Effector memory CD8-positive, alpha-beta T cell (primary cell): ENCODE measurements around the gene VTN.

ENCODE experiments used
- ATAC-seq: fragments of 150-1000 bp; cut with Tn5 transposase; replicated peaks from 2 replicates; pipeline ENCODE4 v1.10.0; 2021; ENCODE audit warnings: mild to moderate bottlenecking, moderate library complexity
- DNase-seq, 3 experiments: peaks; one replicate each; pipeline ENCODE4 v3.0.0; 2021
- H3K27ac Mint-ChIP-seq, 2 donors: one replicate each; pipeline ENCODE4 v1.8.0; 2022; ENCODE audit warnings: mild to moderate bottlenecking in 2 of 2, mixed read lengths in 2 of 2, moderate library complexity in 2 of 2
- H3K27me3 Mint-ChIP-seq, 2 donors: one replicate each; pipeline ENCODE4 v1.8.0; 2022; ENCODE audit warnings: mixed read lengths in 2 of 2
- H3K36me3 Mint-ChIP-seq: one replicate; pipeline ENCODE4 v1.8.0; 2022; ENCODE audit warnings: mild to moderate bottlenecking, moderate library complexity, mixed read lengths; ENCODE audit not compliant: insufficient read depth
- H3K4me1 Mint-ChIP-seq, 2 donors: one replicate each; pipeline ENCODE4 v1.8.0; 2022; ENCODE audit warnings: low read depth in 2 of 2, mixed read lengths in 2 of 2
- H3K4me3 Mint-ChIP-seq, 2 donors: one replicate each; pipeline ENCODE4 v1.8.0; 2022; ENCODE audit warnings: mild to moderate bottlenecking in 2 of 2, mixed read lengths in 2 of 2, moderate library complexity in 2 of 2
- H3K9me3 Mint-ChIP-seq, 2 donors: one replicate each; pipeline ENCODE4 v1.8.0; 2022; ENCODE audit warnings: mixed read lengths in 2 of 2
- total RNA-seq, 9 experiments: gene quantifications; one replicate each; lab custom pipeline; 2026; lab: John Stamatoyannopoulos, UW

The VTN gene
- 0 to 0.58 (median 0.11) reads per million in 9 experiments for total RNA-seq

GRCh38 chr17:28370035-28370743 is at the start of gene VTN:
VTN (minus strand) TSS chr17:28370307; CDS start chr17:28370203, 104 bp downstream.
- Mint-ChIP-seq H3K27me3 (no peaks in the 10 kb centered on the region), H3K27ac (peak within 1 kb of the TSS; percentile 94 to 99), H3K4me3 (peak within 1 kb of the TSS; percentile 94 to 96), H3K9me3 (no peaks in the 10 kb centered on the region), H3K36me3 (peaks cover 11% of the 10 kb centered on the region), H3K4me1 (peaks cover 16 to 19% of the 10 kb centered on the region in 2 donors)
- no peak for ATAC-seq
- no peak for DNase-seq

GRCh38 chr17:28416703-28417311 is 46.7 kb upstream of the VTN start:
- no peak overlapping the region for H3K27ac Mint-ChIP-seq
- peaks cover 5 to 7% of the 10 kb centered on the region in 2 donors for H3K4me1 Mint-ChIP-seq
- H3K9me3 Mint-ChIP-seq: no peaks in the 10 kb centered on the region
- no peak overlapping the region for H3K4me3 Mint-ChIP-seq
- peaks cover 6 to 37% of the 10 kb centered on the region in 2 donors for H3K27me3 Mint-ChIP-seq
- ATAC-seq (peak; percentile 79), DNase-seq (peak; percentile 40 to 46 (median 46))
- peaks cover 3% of the 10 kb centered on the region for H3K36me3 Mint-ChIP-seq

GRCh38 chr17:28415886-28416285 is 45.8 kb upstream of the VTN start:
- H3K4me1 Mint-ChIP-seq: peaks cover 5 to 7% of the 10 kb centered on the region in 2 donors
- ATAC-seq (no peak), DNase-seq (no peak)
- no peaks in the 10 kb centered on the region for H3K9me3 Mint-ChIP-seq
- no peak overlapping the region for H3K4me3 Mint-ChIP-seq
- H3K27ac Mint-ChIP-seq: no peak overlapping the region
- H3K27me3 Mint-ChIP-seq: peaks cover 6 to 37% of the 10 kb centered on the region in 2 donors
- peaks cover 3% of the 10 kb centered on the region for H3K36me3 Mint-ChIP-seq

GRCh38 chr17:28413804-28414203 is 43.7 kb upstream of the VTN start:
- Mint-ChIP-seq H3K9me3 (no peaks in the 10 kb centered on the region), H3K36me3 (peaks cover 3% of the 10 kb centered on the region), H3K27me3 (peaks cover 6 to 38% of the 10 kb centered on the region in 2 donors), H3K4me1 (peaks cover 5 to 7% of the 10 kb centered on the region in 2 donors), H3K27ac (no peak overlapping the region), H3K4me3 (no peak overlapping the region)
- DNase-seq: no peak
- no peak for ATAC-seq

- no peaks in the 10 kb centered on the region for H3K9me3 Mint-ChIP-seq
- ATAC-seq (no peak), DNase-seq (no peak)
- peaks cover 3% of the 10 kb centered on the region for H3K36me3 Mint-ChIP-seq
- H3K4me3 Mint-ChIP-seq: no peak overlapping the region
- no peak overlapping the region for H3K27ac Mint-ChIP-seq
- H3K27me3 Mint-ChIP-seq: peaks cover 23 to 54% of the 10 kb centered on the region in 2 donors
- peaks cover 5 to 7% of the 10 kb centered on the region in 2 donors for H3K4me1 Mint-ChIP-seq
These were observed 42.0 kb upstream of the VTN start for GRCh38 chr17:28412099-28412498.

GRCh38 chr17:28407974-28408306 is 37.8 kb upstream of the VTN start:
- Mint-ChIP-seq H3K4me1 (peaks cover 0 to 6% of the 10 kb centered on the region in 2 donors), H3K36me3 (peaks cover 3% of the 10 kb centered on the region), H3K27me3 (peaks cover 17 to 20% of the 10 kb centered on the region in 2 donors), H3K27ac (no peak overlapping the region), H3K9me3 (no peaks in the 10 kb centered on the region), H3K4me3 (no peak overlapping the region)
- ATAC-seq (no peak), DNase-seq (no peak)

- no peak for ATAC-seq
- no peak overlapping the region for H3K4me3 Mint-ChIP-seq
These were observed 37.2 kb upstream of the VTN start for GRCh38 chr17:28407130-28407973.

GRCh38 chr17:28406473-28406814 is 36.3 kb upstream of the VTN start:
- peak overlapping the region; percentile 64 to 74 for H3K4me3 Mint-ChIP-seq
- no peak for DNase-seq
- peaks cover 0 to 9% of the 10 kb centered on the region in 2 donors for H3K4me1 Mint-ChIP-seq
- peaks cover 17 to 20% of the 10 kb centered on the region in 2 donors for H3K27me3 Mint-ChIP-seq
- ATAC-seq: peak; percentile 27
- H3K27ac Mint-ChIP-seq: no peak overlapping the region
- no peaks in the 10 kb centered on the region for H3K9me3 Mint-ChIP-seq
- peaks cover 3% of the 10 kb centered on the region for H3K36me3 Mint-ChIP-seq

More at GRCh38 chr17:28407130-28407973, 37.2 kb upstream of the VTN start:
- no peaks in the 10 kb centered on the region for H3K9me3 Mint-ChIP-seq
- no peak overlapping the region for H3K27ac Mint-ChIP-seq
- no peak for DNase-seq
- peaks cover 17 to 20% of the 10 kb centered on the region in 2 donors for H3K27me3 Mint-ChIP-seq
- peaks cover 0 to 6% of the 10 kb centered on the region in 2 donors for H3K4me1 Mint-ChIP-seq
- H3K36me3 Mint-ChIP-seq: peaks cover 3% of the 10 kb centered on the region

- peak within 1 kb of the TSS in 1 of 2 donors; percentile 72 for H3K27ac Mint-ChIP-seq
- peaks cover 17 to 20% of the 10 kb centered on the region in 2 donors for H3K27me3 Mint-ChIP-seq
- DNase-seq: peak in 2 of 3 experiments; percentile 11 to 13
- peak; percentile 66 for ATAC-seq
- peaks cover 3% of the 10 kb centered on the region for H3K36me3 Mint-ChIP-seq
- no peaks in the 10 kb centered on the region for H3K9me3 Mint-ChIP-seq
- peak within 1 kb of the TSS; percentile 73 to 74 for H3K4me3 Mint-ChIP-seq
- H3K4me1 Mint-ChIP-seq: peaks cover 0 to 9% of the 10 kb centered on the region in 2 donors
These were observed 35.7 kb upstream of the VTN start, which contains the start of gene SLC46A1 for GRCh38 chr17:28405632-28406472. SLC46A1 (minus strand) TSS chr17:28406212; CDS start chr17:28406114, 98 bp downstream.

GRCh38 chr17:28404812-28405570 is 34.9 kb upstream of the VTN start:
- peaks cover 0 to 9% of the 10 kb centered on the region in 2 donors for H3K4me1 Mint-ChIP-seq
- peaks cover 17 to 20% of the 10 kb centered on the region in 2 donors for H3K27me3 Mint-ChIP-seq
- H3K36me3 Mint-ChIP-seq: peaks cover 3% of the 10 kb centered on the region
- H3K9me3 Mint-ChIP-seq: no peaks in the 10 kb centered on the region
- DNase-seq: no peak
- H3K27ac Mint-ChIP-seq: peak overlapping the region in 1 of 2 donors; percentile 72
- no peak for ATAC-seq
- peak overlapping the region; percentile 73 to 74 for H3K4me3 Mint-ChIP-seq

- H3K27me3 Mint-ChIP-seq: peaks cover 17 to 20% of the 10 kb centered on the region in 2 donors
- peaks cover 0 to 9% of the 10 kb centered on the region in 2 donors for H3K4me1 Mint-ChIP-seq
- no peak for DNase-seq
- H3K9me3 Mint-ChIP-seq: no peaks in the 10 kb centered on the region
- H3K27ac Mint-ChIP-seq: no peak overlapping the region
- H3K36me3 Mint-ChIP-seq: peaks cover 3% of the 10 kb centered on the region
- peak overlapping the region in 1 of 2 donors; percentile 74 for H3K4me3 Mint-ChIP-seq
- no peak for ATAC-seq
These were observed 34.3 kb upstream of the VTN start for GRCh38 chr17:28404461-28404811.

- peaks cover 0 to 9% of the 10 kb centered on the region in 2 donors for H3K4me1 Mint-ChIP-seq
- H3K4me3 Mint-ChIP-seq: peak overlapping the region; percentile 55 to 74
- ATAC-seq: no peak
- no peak for DNase-seq
- H3K27ac Mint-ChIP-seq: no peak overlapping the region
- H3K9me3 Mint-ChIP-seq: no peaks in the 10 kb centered on the region
- H3K27me3 Mint-ChIP-seq: peaks cover 17 to 20% of the 10 kb centered on the region in 2 donors
- H3K36me3 Mint-ChIP-seq: peaks cover 3% of the 10 kb centered on the region
These were observed 33.9 kb upstream of the VTN start for GRCh38 chr17:28404007-28404406.
